A549 (cell line): Measurements from ENCODE around the gene TRAF3. TPM values are rescaled to one million over a fixed set of nuclear protein-coding genes. Genes with fewer than 3 reads are reported as not detected.

Experiments
- ATAC-seq, 2 experiments: fragments of 200-7000 bp in 1 of 2; fragments of >200 bp in 1 of 2; cut with Nextera tagmentation in 1 of 2; cut with Tn5 transposase in 1 of 2; 3 replicates each; pipeline versions ENCODE4 v1.8.0 to v1.9.1; 2018 to 2020; ENCODE audit warnings: mild to moderate bottlenecking in 1 of 2, moderate library complexity in 1 of 2
- CTCF ChIA-PET: fragments of 300-600 bp; sonication (Branson Sonifier 250); formaldehyde crosslinking; extraction: SDS; loops from one replicate; lab custom pipeline; 2021; ENCODE audit warnings: antibody characterized with exemption, inconsistent platforms; lab: Yijun Ruan, JAX
- POLR2A ChIA-PET: fragments of 350-600 bp; formaldehyde crosslinking; extraction: SDS; loops from one replicate; lab custom pipeline; 2021; ENCODE audit warnings: antibody characterized with exemption, inconsistent platforms; lab: Yijun Ruan, JAX
- DNase-seq, 2 experiments: peaks; one replicate each; pipeline versions ENCODE4 v3.0.0 to v3.0.0-alpha.2; 2011 to 2016; ENCODE audit warnings: low read depth in 1 of 2, low spot score in 1 of 2
- FAIRE-seq: peaks from 2 replicates; lab custom pipeline; 2011; peaks lifted over from hg19 to GRCh38; lab: Jason Lieb, UNC
- H3K27ac ChIP-seq, 2 experiments: fragments of >200 bp; sonication (Bioruptor Twin); formaldehyde crosslinking; 3 replicates each; pipeline ENCODE4 v1.5.1; 2016 to 2017
- H3K4me1 ChIP-seq: fragments of >200 bp; sonication (Bioruptor Twin); formaldehyde crosslinking; 3 replicates; pipeline ENCODE4 v1.6.1; 2016
- H3K4me2 ChIP-seq: fragments of >200 bp; sonication (Bioruptor Twin); formaldehyde crosslinking; 3 replicates; pipeline ENCODE4 v1.6.1; 2016
- H3K4me3 ChIP-seq: fragments of >200 bp; sonication (Bioruptor Twin); formaldehyde crosslinking; 3 replicates; pipeline ENCODE4 v1.5.1; 2016
- H3K9me3 ChIP-seq: fragments of >200 bp; sonication (Bioruptor Twin); formaldehyde crosslinking; 3 replicates; pipeline ENCODE4 v1.6.1; 2016
- CHD4 ChIP-seq: fragments of 200-600 bp; sonication (generic); IDR thresholded peaks from 2 replicates; pipeline ENCODE4 v1.6.1; 2016; ENCODE audit warnings: antibody characterized with exemption, mild to moderate bottlenecking, borderline replicate concordance
- ESRRA ChIP-seq: fragments of 150-350 bp; IDR thresholded peaks from 2 replicates; pipeline ENCODE4 v1.6.1; 2014; ENCODE audit warnings: mild to moderate bottlenecking, low read length, borderline replicate concordance
- FOSL2 ChIP-seq, 2 experiments: fragments of 450-650 bp in 1 of 2; fragments of >200 bp in 1 of 2; sonication (Bioruptor Twin) in 1 of 2; formaldehyde crosslinking; IDR thresholded peaks; 2 replicates each; pipeline versions ENCODE4 v1.5.0 to v1.6.1; 2016 to 2020; ENCODE audit warnings: mild to moderate bottlenecking in 1 of 2, moderate library complexity in 1 of 2
- HOXB5 ChIP-seq: fragments of 250-450 bp; sonication (Bioruptor Pico); IDR thresholded peaks from 2 replicates; pipeline ENCODE4 v1.5.0; 2020; ENCODE audit warnings: mild to moderate bottlenecking, moderate library complexity
- JUN ChIP-seq, 2 experiments: fragments of >200 bp; sonication (Bioruptor Twin); formaldehyde crosslinking; IDR thresholded peaks; 2 replicates in 1 of 2; 3 replicates in 1 of 2; pipeline ENCODE4 v1.6.1; 2016 to 2017
- JUNB ChIP-seq: fragments of >200 bp; sonication (Bioruptor Twin); formaldehyde crosslinking; IDR thresholded peaks from 2 replicates; pipeline ENCODE4 v1.6.1; 2016
- KDM5A ChIP-seq: fragments of 200-600 bp; sonication (generic); IDR thresholded peaks from 2 replicates; pipeline ENCODE4 v1.6.1; 2016; ENCODE audit warnings: antibody characterized with exemption, mild to moderate bottlenecking
- MYC ChIP-seq: IDR thresholded peaks from 2 replicates; pipeline ENCODE4 v1.6.1; 2012; ENCODE audit warnings: mild to moderate bottlenecking, inconsistent platforms, low read length, improper control_type of control experiment, borderline replicate concordance
- NFE2L2 ChIP-seq: fragments of 150-350 bp; conservative IDR thresholded peaks from 2 replicates; pipeline ENCODE4 v1.6.1; 2014; ENCODE audit warnings: low read length
- NPAS2 ChIP-seq: fragments of 250-450 bp; sonication (Bioruptor Pico); IDR thresholded peaks from 2 replicates; pipeline ENCODE4 v1.8.0; 2022; ENCODE audit warnings: mild to moderate bottlenecking, moderate library complexity, borderline replicate concordance
- POLR2A ChIP-seq: IDR thresholded peaks from 2 replicates; pipeline ENCODE4 v1.6.1; 2012; ENCODE audit warnings: mild to moderate bottlenecking, low read length
- POLR2AphosphoS2 ChIP-seq: conservative IDR thresholded peaks from 2 replicates; pipeline ENCODE4 v1.6.1; 2012; ENCODE audit warnings: low read length, improper control_type of control experiment, inconsistent platforms
- RAD21 ChIP-seq, 2 experiments: fragments of >200 bp in 1 of 2; sonication (Bioruptor Twin) in 1 of 2; formaldehyde crosslinking in 1 of 2; IDR thresholded peaks in 1 of 2; conservative IDR thresholded peaks in 1 of 2; 2 replicates in 1 of 2; 3 replicates in 1 of 2; pipeline ENCODE4 v1.6.1; 2012 to 2018; ENCODE audit warnings: inconsistent platforms in 1 of 2
- RCOR1 ChIP-seq: fragments of 150-350 bp; IDR thresholded peaks from 2 replicates; pipeline ENCODE4 v1.6.1; 2014; ENCODE audit warnings: antibody characterized with exemption, low read length, low read depth
- SMC3 ChIP-seq: fragments of >200 bp; sonication (Bioruptor Twin); formaldehyde crosslinking; IDR thresholded peaks from 3 replicates; pipeline ENCODE4 v1.6.1; 2018; ENCODE audit warnings: inconsistent platforms
- TFCP2L1 ChIP-seq: fragments of 250-450 bp; sonication (Bioruptor Pico); IDR thresholded peaks from 2 replicates; pipeline ENCODE4 v1.5.0; 2021; ENCODE audit warnings: mild to moderate bottlenecking
- ZC3H11A ChIP-seq: fragments of 450-650 bp; IDR thresholded peaks from 2 replicates; pipeline ENCODE4 v1.6.1; 2014; ENCODE audit warnings: antibody characterized with exemption, mild to moderate bottlenecking
- WGBS: methylation state at CpG from one replicate; pipeline ENCODE4 v1.1.6; 2017; ENCODE audit errors: missing lambda C conversion rate; 5-methylcytosine and 5-hydroxymethylcytosine counted together
- polyA minus RNA-seq: library from RNA; depleted of rRNA, polyadenylated mRNA; stranded (reverse); fragments of >200 nt; gene quantifications from 2 replicates; pipeline ENCODE4 v1.2.3, GENCODE V29; 2011; rRNA and poly(A)+ RNA removed
- polyA plus RNA-seq, 4 experiments: library from polyadenylated mRNA; depleted of rRNA in 3 of 4; stranded (reverse); fragments of >200 nt; fragmentation: RNase III in 1 of 4; extraction: RNeasy Plus Mini Kit Qiagen cat#74134 plus additional on column Dnase treatment in 1 of 4; gene quantifications; 2 replicates in 3 of 4; 3 replicates in 1 of 4; pipeline ENCODE4 v1.2.3, GENCODE V29; 2011 to 2017
- TF ChIP-seq, protein P1 (sequence below): fragments of >200 bp; sonication (Bioruptor Twin); formaldehyde crosslinking; IDR thresholded peaks from 3 replicates; pipeline ENCODE4 v1.5.1; 2016
- TF ChIP-seq, protein P2 (sequence below): fragments of 450-650 bp; IDR thresholded peaks from 2 replicates; pipeline ENCODE4 v1.6.1; 2014; ENCODE audit warnings: antibody characterized with exemption
- TF ChIP-seq, protein P3 (sequence below): IDR thresholded peaks from 2 replicates; pipeline ENCODE4 v1.6.1; 2012

TRAF3 gene, protein sequence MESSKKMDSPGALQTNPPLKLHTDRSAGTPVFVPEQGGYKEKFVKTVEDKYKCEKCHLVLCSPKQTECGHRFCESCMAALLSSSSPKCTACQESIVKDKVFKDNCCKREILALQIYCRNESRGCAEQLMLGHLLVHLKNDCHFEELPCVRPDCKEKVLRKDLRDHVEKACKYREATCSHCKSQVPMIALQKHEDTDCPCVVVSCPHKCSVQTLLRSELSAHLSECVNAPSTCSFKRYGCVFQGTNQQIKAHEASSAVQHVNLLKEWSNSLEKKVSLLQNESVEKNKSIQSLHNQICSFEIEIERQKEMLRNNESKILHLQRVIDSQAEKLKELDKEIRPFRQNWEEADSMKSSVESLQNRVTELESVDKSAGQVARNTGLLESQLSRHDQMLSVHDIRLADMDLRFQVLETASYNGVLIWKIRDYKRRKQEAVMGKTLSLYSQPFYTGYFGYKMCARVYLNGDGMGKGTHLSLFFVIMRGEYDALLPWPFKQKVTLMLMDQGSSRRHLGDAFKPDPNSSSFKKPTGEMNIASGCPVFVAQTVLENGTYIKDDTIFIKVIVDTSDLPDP
- polyA plus RNA-seq (2011; rRNA removed) (22.9 and 25.5 TPM in 2 replicates), polyA plus RNA-seq (2017; fragmentation: RNase III; extraction: RNeasy Plus Mini Kit Qiagen cat#74134 plus additional on column Dnase treatment) (20.1 to 24.9 TPM (median 20.2 TPM) in 3 replicates), polyA minus RNA-seq (54.6 and 56.1 TPM in 2 replicates)
- 22.5 and 25.4 TPM in 2 replicates for polyA plus RNA-seq (2012; cell fraction: cytosol; rRNA removed)
- polyA plus RNA-seq (2012; cell fraction: nucleus; rRNA removed) = 37.7 and 38.2 TPM in 2 replicates

DNA sequence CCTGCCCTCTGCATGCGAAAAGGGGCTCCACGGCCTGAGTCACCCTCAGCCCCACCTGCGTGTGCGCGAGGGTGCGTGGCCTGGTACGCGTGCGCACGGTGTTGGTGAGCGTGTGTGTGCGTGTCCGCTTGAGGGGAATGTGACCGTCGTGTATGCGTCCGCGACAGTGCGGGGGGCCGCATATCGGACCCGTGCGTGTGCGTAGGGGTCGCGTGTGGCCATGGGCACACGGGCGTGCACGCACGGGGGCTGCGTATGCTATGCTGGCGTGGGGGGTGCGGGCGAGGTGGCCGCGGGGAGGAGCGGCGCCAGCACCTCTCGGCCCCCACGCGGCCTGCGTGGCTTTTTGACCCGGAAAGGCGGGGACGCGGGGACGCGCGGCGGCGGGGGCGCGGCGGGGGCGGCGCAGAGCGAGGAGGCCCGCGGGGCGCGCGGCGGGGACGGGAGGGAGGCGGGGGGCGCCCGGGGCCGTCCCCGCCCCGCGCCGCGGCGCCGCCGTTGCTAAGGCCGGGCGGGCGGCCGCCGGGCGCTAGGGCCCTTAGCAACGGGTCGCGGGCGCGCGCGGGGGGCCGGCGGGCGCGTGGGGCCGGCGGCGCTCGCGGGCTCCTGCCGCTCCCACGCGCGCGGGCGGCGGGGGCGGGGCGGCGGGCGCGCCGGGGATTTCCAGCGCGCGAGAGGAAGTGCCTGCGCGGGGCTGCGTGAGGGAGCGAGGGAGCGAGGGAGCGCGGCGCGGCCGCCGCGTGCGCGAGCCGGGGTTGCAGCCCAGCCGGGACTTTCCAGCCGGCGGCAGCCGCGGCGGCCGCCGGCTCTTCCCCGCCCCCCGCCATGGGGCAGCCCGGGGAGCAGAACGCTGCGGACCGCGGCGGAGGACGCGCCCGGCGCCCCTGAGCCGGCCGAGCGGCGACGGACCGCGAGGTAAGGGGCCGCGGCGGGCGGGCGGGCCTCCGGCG is at the start of gene TRAF3:
TRAF3 (plus strand) TSS at position 689 of the 950 bp plus-strand sequence. CDS start 92,753 bp downstream, outside the sequence.
- 0 out of 2 replicates have a peak, but pooled peaks have one; percentile 26 for TF ChIP-seq HOXB5 (CRISPR knock-in tag)
- TF ChIP-seq ESRRA = no peak
- peak; percentile 23; the same call in 1 of the 2 replicates for TF ChIP-seq POLR2A
- TF ChIP-seq FOSL2 (IDR thresholded peaks at IDR 0.05) = no peak
- TF ChIP-seq FOSL2 (CRISPR knock-in tag; IDR thresholded peaks at IDR 0.05) = 0 out of 2 replicates have a peak, but pooled peaks have one; percentile 21
- TF ChIP-seq MYC = peak; percentile 61; the same call in 1 of the 2 replicates
- TF ChIP-seq JUN (IDR thresholded peaks at IDR 0.05) = peak in 1 of 2 experiments; percentile 33; a peak in 1 of 5 replicates
- peaks cover 33% of the 10 kb centered on the region for H3K4me1 ChIP-seq
- peak within 1 kb of the TSS; percentile 74 for H3K4me2 ChIP-seq
- FAIRE-seq (no peak), DNase-seq (peak; percentile 42 to 81), ATAC-seq (peak; percentile 23 to 61)
- CTCF ChIA-PET = interaction anchor here (0.9 to 1.6 kb wide), 2 partner anchors 9 to 18 kb away, joined by 4 to 5 read pairs; no protein-coding TSS in a partner anchor
- POLR2A ChIA-PET = no interaction called here
- peak within 1 kb of the TSS; percentile 96 for H3K4me3 ChIP-seq
- H3K9me3 ChIP-seq = no peaks in the 10 kb centered on the region
- peak within 1 kb of the TSS; percentile 94 to 95 for H3K27ac ChIP-seq
- WGBS = 43% methylated on average over 44 of the region's 163 CpGs

DNA sequence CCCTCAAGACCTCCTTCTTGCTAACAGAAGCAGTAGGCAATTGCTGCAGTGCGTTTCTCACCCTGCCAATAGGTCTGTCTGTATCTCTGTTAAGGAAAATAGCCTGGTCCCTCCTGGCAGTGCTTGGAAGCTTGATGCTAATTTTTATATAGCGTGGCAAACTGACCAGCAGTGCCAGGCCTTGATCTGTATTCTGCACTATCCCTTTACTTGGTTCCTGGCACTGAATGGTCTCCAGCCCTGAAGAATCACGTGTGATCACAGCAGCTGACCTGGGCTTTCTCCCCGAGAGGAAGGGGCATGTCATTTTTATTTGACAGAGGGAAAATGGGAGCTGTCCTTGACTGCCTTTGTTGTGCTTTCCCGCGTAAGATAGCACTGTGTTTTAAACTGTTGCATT is 48.7 kb upstream of the TRAF3 start:
- Histone ChIP-seq H3K4me2 (no peak overlapping the region), H3K9me3 (no peaks in the 10 kb centered on the region), H3K4me3 (no peak overlapping the region), H3K27ac (no peak overlapping the region), H3K4me1 (no peaks in the 10 kb centered on the region)
- DNase-seq (no peak), ATAC-seq (no peak), FAIRE-seq (no peak)
- 88% methylated on average over 6 of the region's 6 CpGs for WGBS
- ChIA-PET CTCF (interaction anchor here (2.1 to 2.3 kb wide), 2 partner anchors 34 to 44 kb away, joined by 5 to 14 read pairs; no protein-coding TSS in a partner anchor), POLR2A (no interaction called here)
- TF ChIP-seq, protein P1, sequence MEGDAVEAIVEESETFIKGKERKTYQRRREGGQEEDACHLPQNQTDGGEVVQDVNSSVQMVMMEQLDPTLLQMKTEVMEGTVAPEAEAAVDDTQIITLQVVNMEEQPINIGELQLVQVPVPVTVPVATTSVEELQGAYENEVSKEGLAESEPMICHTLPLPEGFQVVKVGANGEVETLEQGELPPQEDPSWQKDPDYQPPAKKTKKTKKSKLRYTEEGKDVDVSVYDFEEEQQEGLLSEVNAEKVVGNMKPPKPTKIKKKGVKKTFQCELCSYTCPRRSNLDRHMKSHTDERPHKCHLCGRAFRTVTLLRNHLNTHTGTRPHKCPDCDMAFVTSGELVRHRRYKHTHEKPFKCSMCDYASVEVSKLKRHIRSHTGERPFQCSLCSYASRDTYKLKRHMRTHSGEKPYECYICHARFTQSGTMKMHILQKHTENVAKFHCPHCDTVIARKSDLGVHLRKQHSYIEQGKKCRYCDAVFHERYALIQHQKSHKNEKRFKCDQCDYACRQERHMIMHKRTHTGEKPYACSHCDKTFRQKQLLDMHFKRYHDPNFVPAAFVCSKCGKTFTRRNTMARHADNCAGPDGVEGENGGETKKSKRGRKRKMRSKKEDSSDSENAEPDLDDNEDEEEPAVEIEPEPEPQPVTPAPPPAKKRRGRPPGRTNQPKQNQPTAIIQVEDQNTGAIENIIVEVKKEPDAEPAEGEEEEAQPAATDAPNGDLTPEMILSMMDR = no peak
- TF ChIP-seq TFCP2L1 (CRISPR knock-in tag) (no peak), NFE2L2 (no peak), SMC3 (no peak), JUNB (no peak), KDM5A (no peak), CHD4 (no peak), ZC3H11A (no peak), RCOR1 (no peak), POLR2AphosphoS2 (no peak), HOXB5 (CRISPR knock-in tag) (no peak), NPAS2 (CRISPR knock-in tag) (no peak), RAD21 (conservative IDR thresholded peaks at IDR 0.05 in 1 of 2, IDR thresholded peaks at IDR 0.05 in 1 of 2) (no peak)
- TF ChIP-seq, protein P2, sequence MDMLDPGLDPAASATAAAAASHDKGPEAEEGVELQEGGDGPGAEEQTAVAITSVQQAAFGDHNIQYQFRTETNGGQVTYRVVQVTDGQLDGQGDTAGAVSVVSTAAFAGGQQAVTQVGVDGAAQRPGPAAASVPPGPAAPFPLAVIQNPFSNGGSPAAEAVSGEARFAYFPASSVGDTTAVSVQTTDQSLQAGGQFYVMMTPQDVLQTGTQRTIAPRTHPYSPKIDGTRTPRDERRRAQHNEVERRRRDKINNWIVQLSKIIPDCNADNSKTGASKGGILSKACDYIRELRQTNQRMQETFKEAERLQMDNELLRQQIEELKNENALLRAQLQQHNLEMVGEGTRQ = no peak
- TF ChIP-seq, protein P3, sequence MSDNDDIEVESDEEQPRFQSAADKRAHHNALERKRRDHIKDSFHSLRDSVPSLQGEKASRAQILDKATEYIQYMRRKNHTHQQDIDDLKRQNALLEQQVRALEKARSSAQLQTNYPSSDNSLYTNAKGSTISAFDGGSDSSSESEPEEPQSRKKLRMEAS = no peak
